Measurements from ENCODE around the gene TMEM115.

GRCh38 chr3:50345586-50346234, 13.6 kb downstream of the TMEM115 start, which contains the start of gene ZMYND10:
- TF ChIP-seq CTCF (IDR thresholded peaks at IDR 0.05; ENCODE audit: extremely low read depth in 1 of 2, insufficient read depth in 1 of 2, low read depth in 1 of 2, low read length in 2 of 2) (no peak), POLR2A (IDR thresholded peaks at IDR 0.05; ENCODE audit: low read depth, low read length) (no peak), EZH2 (IDR thresholded peaks at IDR 0.05; ENCODE audit: borderline replicate concordance, low read depth, low read length, severe bottlenecking) (no peak)
